Heart left ventricle (tissue), 13 donors: ENCODE data around the gene ISG20.

Source experiments
- CTCF ChIP-seq, 12 donors: fragments of 200-600 bp; sonication (generic) in 4 of 12; IDR thresholded peaks; one replicate each; pipeline versions ENCODE4 v1.5.0 to v1.8.0; 2018 to 2022; ENCODE audit warnings: antibody characterized with exemption in 12 of 12, mild to moderate bottlenecking in 5 of 12
- POLR2A ChIP-seq, 2 donors: fragments of 450-650 bp; IDR thresholded peaks; one replicate each; pipeline ENCODE4 v1.6.1; 2017; ENCODE audit warnings: antibody characterized with exemption in 2 of 2, mild to moderate bottlenecking in 2 of 2, moderate library complexity in 2 of 2
- donor health status: ischemic (EF 13 %, LVEDD 7.1; RV severe dilation, severe dysfunction).
- donor health status: DM: no; HTN: yes; CAD: no.
- donor health status: DM: no; HTN: no; CAD: no.
- donor health status: ischemic (EF 25% LVEDD 6.9; RV normal size, moderate dysfunction).
- donor health status: ischemic (EF 25% LVEDD 5.7; RV mildly dilated, moderate dysfunction).
- donor health status: ischemic (EF 35%, LVEDD 5.7; RV mildly dilated, moderate dysfunction).
- donor health status: nonischemic (EF 11% LVEDD 7.7; RV severe dilation, severe dysfunction).
- donor health status: DM: yes; HTN: yes; CAD: no.
- donor health status: PGD.
- donor health status: ischemic (EF 29% LVEDD 5.4; RV normal size, mild dysfunction).
- donor health status: nonischemic (EF 23%, LVEDD 6.1; RV moderate dilation, normal function).

DNA sequence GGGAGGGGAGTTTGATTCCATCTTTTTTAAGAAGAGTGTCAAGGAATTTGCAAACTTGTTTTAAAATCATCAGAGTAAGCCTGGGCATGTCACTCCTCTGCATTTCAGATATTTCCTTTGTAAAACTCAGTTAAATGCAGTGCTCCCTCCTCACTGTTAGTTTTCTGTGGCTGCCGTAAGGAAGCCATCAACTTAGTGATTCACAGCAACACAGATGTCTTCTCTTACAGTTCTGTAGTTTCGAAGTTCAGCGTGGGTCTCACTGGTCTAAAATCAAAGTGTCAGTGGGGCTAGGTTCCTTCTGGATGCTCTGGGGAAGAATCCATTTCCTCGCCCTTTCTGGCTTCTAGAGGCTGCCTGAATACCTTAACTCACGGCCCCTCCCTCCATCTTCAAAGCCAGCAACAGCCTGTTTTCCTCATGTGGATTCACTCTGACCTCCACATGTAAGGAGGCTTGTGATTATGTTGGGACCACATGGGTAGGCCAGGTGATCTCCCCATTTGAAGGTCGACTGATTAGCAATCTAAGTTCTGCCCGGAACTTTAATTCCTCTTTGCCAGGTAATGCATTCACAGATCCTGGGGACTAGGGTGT is 12.4 kb downstream of the ISG20 start:
- TF ChIP-seq POLR2A (IDR thresholded peaks at IDR 0.05) (no peak), CTCF (IDR thresholded peaks at IDR 0.05) (no peak)
